Stimulated activated CD8-positive, alpha-beta memory T cell treated with anti-CD3 and anti-CD28 coated beads, Interleukin-15, amount 100 ng/mL, for 1 hour (primary cell): ENCODE measurements around the gene ALKBH7.
"Not testable (repeated sequence)": the region's sequence is repeated elsewhere in the genome, so short reads cannot be mapped to it uniquely, and the experiment has no call there.

Experiments
- DNase-seq: peaks from one replicate; pipeline ENCODE4 v3.0.0-alpha.2; 2020; ENCODE audit warnings: low read depth

The ALKBH7 gene

DNA sequence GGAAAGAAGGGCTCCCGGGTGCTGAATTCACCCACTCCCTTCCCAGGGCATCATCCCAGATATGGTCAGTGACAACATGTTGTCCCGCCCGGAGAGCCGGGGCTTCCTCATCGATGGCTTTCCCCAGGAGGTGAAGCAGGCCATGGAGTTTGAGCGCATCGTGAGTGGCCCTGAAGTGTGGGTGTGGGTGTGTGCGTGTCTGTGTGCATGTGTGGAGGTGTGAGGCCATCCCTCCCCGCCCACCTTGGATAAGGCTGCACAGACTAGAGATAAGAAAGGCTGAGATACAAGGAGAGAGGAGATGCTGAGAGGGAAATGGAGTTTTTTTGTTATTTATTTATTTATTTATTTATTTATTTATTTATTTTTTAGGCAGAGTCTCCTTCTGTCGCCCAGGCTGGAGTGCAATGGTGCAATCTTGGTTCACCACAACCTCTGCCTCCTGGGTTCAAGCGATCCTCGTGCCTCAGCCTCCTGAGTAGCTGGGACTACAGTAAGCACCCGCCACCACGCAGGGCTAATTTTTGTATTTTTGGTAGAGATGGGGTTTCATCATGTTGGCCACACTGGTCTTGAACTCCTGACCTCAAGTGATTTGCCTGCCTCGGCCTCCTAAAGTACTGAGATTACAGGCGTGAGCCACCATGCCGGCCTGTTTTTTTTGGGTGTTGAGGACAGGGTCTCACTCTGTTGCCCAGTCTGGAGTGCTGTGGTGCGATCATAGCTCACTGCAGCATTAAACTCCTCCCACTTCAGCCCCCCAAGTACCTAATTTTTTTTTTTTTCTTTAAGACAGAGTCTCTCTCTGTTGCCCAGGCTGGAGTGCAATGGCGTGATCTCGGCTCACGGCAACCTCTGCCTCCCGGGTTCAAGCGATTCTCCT is 27.7 kb downstream of the ALKBH7 start:
- DNase-seq: not testable (repeated sequence)

DNA sequence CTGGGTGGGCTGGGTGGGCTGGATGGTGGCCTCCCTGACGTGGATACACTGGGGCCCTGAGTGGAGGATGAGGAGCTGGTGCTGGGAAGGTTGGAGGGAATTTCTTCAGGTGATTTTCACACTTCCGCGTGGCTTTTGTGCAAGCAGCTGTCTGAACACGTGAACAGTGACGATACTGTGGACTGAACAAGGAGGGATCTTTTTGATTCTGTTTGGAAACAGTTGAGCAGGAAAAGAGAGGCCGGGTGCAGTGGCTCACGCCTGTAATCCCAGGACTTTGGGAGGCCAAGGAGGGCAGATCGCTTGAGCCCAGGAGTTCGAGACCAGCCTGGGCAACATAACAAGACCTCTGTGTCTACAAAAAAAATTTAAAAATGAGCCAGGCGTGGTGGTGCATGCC is 29.5 kb downstream of the ALKBH7 start:
- no peak for DNase-seq

DNA sequence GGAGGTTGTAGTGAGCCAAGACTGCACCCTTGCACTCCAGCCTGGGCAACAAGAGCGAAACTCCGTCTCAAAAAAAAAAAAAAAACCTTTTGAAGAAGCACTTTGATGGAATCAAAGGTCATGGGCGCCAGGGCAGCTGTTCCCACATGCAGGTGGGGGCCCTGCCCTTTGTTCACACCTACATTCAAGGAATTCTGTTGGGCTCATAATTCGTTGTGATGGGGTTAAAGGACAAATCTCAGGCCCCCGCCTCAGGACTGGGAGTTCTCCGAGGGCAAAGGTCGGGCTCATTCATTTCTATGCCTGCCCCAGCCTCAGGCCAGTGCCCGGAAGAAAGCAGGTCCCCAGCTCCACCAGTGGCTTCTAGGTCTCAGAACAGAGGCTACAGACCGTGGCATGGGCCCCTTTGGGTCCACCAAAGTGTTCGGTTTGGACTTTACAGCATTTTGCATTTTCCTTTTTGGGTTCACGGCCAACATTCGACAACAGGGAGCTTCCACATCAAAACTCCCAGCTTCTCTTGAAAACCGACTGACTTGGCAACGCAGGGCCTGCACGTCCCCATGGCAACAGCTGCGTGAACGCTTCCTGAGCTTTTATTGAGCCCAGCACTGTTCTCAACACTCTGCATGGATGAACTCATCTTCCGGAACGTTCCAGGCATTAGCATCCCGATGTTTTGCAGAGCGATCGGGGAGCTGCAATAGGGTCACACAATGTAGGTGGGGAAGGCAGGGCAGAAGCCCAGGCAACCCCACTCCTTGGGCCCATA is 30.4 kb downstream of the ALKBH7 start:
- DNase-seq: no peak

DNA sequence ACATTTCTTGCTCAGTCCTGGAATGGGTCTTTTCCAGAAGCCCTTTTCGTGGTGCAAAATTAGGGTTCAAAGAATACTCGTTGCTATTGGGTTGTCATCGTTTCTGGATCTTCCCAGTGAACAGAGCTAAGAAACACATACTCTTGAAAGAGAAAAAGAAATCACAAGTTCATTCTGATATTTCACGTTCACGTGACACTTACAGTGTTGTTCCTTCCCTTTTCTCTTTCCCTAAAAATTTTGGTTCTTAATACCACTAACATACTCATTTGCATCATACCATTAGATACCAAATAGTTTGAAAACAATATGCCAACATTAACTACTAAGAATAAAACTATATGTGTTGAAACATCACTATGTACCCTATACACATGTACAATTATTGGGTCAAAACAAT is 33.8 kb downstream of the ALKBH7 start:
- no peak for DNase-seq

DNA sequence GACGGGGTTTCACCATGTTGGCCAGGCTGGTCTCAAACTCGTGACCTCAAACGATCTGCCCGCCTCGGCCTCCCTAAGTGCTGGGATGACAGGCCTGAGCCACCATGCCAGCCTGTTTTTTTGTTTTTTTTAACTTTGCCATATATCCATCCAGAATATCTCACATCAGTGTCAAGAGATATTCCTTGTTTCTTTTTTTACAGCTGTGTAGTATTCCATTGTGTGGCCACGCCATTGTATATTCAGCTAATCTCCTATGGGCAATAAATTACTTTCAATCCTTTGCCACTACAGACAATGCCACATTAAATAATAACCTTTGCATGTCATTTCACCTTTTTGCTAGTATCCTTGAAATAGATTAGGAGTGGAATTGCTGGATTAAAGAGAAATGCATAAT is 36.8 kb downstream of the ALKBH7 start:
- DNase-seq: no peak

DNA sequence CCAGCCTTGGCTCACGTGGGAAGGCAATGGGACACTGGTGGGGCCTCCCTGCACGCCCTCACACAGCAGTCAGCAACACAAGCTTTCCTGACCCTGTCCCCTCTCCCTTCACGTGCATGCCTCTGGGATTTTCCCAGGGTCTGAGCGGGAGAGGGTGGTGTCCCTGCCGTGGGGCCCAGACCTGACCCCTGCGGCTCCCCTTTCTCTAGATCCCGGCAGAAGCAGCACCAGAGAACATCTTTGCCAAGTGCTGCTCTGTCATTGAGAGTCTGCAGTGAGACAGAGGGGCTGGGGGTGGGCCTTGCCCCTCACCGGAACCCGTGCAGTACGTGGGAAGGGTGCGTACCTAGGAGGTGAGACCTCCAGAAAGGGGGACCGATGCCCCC is 39.5 kb downstream of the ALKBH7 start:
- no peak for DNase-seq

DNA sequence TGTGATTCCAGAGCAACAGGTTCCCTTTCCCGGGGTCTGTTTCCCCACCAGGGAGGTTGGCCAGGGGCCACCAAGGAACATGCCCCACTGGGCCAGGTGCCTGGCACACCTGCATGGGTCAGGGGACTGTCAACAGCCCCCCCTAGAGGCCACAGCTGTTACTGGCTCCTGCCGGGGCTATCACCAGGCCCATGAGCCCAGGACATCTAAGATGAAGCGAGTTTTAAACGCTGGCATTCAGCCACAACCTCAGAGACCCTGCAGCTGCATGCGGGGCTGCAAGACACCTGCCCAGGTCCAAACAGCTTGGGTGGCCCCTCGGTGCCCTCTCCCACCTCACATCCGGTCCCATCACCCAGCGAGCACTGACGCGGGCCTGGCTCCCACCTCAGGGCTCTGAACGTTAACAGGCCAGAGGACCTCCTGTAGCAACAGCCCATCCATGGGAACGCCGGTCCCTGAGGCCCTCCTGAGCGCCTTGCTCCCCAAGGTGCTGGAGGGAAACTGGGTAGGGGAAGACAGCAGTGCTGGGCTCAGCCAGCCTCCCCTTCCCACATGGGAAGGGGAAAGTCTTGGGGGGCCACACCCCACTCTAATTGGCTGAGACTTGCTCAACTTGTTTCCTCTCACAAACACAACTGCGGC is 40.0 kb downstream of the ALKBH7 start:
- peak; percentile 34 for DNase-seq

DNA sequence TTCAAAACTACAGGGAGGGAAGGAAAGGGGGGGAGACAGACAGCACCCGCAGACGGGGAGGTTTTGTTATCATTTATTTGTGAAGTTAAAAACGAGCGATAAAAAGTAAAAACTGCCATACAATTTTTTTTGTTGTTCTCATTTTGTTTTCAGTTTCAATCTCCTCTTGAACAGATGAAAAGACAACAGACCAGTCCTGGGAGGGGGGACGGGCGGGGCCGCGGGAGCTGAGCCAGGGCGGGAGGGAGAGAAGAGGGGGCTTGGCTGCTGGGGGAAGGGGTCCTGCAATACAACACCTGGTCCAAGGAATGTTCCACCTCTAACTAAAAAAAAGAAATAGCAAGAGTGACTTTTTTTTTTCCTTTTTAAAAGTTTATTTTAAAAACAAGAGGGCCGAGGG is 40.7 kb downstream of the ALKBH7 start:
- DNase-seq: no peak

DNA sequence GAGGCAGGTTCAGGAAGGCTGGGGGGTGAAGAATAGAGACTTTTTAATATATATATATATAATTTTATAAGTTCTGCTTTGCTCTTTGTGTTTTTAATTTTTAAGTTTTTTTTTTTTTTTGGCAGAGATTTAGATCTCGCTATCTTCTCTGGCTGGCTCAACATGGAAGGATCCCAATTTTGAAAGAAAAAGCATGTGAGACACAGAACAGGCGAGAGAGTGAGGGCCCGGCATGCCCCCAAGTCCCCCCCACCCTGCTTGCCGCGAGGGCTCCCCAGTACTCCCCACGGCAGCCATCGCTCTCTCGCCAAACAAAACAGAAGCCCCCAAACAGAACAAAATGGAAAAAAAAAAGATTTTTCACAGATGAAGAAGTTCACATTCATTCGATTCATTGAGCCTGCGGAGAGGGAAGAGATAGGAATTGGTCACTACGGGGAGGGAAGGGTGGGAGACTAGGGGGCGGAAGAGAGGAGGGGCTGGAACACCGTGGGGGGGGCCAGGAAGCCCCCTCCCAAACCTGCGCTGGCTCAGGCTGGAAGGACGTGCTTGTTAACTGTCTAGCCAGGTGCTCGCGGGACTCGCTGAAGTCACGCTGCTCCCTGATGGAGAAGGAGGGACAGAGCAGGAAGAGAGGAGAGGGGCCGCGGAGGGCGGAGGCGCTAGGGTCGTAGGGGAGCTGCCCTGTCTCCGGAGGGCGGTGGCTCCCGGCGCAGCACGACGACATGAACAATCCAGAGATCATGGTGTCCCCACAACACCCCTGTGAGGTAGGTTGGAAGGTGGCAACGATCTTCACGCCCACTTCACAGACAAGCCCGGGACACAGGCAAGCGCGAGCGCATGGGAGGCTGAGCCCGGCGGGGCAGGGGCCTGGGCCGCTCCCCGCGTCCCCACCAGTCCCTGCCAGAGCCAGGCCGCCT is 41.4 kb downstream of the ALKBH7 start:
- DNase-seq: no peak

DNA sequence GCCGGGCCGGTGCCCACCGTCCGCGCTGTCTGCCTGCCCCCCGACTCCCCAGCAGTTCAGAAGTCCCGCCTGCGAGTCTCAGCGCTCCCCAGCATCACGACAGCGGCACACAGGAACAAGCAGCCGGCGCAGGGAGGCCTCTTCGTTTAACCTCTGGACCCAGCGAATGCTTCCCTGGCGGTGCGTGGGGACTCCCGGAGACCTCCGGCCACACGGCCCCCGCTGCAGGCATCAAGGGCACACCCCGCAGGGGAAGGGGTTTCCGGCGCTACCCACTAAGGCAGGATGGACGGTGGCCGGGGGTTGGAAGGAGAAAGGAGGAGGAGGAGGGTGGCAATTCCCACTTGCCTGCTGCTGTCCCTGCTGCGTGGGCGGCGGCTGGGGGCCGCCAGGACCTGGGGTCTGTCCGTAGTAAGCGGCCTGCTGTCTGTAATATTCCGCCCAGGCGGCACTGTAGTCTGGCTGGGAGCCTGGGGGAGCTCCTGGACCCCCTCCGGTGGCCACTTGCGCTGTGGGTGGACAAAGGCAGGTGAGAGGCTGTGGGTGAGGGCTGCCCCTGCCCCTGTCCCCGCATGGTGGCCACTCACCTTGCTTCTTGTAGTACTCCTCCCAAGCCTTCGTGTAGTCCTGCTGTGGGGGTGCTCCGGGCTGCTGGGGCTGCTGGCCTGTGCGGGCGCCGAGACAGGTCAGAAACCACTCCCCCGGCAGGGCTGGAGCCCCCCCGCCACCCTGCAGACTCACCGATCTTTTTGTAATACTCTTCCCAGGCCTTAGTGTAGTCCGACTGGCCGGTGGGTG is 42.4 kb downstream of the ALKBH7 start:
- no peak for DNase-seq

DNA sequence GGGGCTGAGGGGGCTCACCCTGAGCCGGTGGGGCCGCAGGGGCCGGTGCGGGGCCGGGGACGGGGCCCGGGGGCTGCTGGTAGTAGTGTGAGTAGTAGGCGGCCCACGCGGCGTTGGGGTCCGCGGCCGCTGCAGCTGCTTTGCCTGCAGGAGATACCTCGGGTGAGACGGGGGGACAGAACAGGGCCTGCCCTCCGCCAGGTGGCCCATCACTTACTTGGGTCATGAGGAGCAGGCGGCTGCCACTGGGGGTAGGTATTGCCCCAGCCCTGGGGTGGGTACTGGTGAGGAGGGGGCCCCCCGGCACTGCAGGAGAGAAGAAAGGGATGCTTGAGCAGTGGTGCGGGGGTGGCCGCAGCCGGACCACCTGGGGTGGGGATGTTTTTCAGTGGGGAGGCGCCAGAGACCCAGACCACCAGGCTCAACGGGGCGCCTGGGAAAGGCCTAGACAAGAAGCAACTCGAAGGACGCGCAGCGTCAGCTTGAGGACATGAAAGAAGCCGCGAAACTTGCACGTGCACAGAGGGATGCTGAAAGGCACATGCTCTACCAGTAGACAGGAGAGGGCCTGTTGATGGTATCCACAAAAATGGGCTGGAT is 43.1 kb downstream of the ALKBH7 start:
- DNase-seq: no peak

DNA sequence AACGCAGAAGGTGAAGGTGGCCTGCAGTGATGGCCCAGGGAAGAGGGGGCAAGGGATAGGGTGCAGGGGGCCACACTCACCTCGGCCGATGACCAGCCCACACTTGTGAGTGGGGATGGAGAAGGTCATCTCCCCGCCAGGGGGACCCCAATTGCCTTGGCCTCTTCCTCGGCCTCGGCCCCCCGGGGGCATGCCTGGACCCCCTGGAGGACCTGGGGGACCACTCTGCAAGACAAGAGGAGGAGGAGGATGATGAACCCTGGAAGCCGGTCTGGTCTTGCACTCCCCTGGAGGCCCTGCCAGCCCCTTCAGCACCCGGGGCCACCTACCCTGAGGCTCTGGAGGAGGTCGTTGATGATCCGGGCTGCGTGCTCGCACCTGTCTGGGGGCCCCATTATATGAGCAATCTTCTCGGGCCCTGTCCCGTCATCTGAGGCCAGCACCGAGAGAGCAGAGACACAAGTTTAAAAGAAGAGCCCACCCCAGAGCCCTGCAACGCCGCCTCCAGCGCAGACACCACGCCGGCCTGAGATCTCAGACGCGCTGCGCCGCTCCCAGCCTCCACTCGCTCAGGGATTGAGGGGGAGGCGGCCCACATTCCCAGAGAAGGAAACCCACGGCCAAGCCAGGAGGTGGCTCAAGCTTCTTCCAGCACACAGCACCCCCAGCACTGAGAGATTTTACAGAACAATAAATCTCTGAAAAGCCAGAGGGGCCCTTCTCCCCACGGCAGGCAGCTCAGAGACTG is 44.2 kb downstream of the ALKBH7 start:
- DNase-seq: no peak

DNA sequence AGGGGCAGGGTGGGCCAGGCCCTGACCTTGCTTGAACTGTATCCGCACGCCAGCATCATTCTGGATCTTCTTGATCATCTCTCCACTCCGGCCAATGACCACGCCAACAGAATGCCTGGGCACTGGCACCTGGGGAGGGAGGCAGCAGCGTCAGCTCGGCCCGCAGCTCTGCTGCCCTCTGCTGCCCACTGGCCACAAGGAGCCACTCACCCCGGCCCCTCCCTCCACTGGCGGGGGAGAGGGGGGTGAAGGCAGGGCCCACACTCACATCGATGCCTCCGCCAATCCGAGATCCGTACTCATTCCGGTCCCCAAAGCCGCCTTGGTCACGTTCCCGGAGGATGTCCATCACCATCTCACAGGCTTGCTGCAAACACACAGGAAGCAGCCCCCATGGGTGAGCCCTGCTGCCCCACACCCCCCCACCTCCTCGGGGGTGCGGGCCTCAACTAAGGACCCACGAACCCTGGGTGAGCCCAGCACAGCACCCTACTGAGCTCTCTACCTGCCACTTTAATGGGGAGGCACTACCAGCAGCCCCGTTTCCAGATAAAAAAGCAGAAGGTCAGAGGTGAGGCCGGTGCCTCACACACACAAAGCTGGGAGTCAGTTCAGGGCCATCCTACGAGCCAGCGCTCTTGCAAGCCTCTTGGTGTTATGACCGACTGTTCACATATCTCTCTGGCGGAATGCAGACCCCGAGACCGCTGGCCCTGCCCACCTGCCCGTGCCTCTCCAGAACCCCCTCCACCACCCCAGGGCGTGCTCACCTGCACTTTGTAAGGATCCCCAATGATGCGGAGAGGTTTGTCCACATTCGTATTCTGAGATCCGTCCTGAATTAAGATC is 45.3 kb downstream of the ALKBH7 start:
- no peak for DNase-seq

DNA sequence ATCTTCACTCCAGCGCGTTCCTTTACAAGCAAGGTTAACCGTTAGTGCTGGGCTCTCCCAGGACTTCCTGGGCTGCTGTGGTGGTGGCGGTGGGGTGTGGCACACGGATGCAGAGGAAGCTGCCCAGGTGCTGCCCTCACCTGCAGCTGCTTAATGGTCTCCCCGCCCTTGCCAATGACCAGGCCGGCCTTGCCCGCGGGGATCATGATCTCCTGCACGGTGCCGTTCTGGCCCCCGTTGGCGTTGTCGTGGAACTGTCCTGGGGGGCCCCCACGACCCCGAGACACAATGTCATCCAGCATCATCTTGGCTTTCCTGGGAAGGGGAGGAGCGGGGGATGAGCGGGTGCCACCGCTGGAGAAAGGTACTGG is 46.0 kb downstream of the ALKBH7 start:
- DNase-seq: no peak

DNA sequence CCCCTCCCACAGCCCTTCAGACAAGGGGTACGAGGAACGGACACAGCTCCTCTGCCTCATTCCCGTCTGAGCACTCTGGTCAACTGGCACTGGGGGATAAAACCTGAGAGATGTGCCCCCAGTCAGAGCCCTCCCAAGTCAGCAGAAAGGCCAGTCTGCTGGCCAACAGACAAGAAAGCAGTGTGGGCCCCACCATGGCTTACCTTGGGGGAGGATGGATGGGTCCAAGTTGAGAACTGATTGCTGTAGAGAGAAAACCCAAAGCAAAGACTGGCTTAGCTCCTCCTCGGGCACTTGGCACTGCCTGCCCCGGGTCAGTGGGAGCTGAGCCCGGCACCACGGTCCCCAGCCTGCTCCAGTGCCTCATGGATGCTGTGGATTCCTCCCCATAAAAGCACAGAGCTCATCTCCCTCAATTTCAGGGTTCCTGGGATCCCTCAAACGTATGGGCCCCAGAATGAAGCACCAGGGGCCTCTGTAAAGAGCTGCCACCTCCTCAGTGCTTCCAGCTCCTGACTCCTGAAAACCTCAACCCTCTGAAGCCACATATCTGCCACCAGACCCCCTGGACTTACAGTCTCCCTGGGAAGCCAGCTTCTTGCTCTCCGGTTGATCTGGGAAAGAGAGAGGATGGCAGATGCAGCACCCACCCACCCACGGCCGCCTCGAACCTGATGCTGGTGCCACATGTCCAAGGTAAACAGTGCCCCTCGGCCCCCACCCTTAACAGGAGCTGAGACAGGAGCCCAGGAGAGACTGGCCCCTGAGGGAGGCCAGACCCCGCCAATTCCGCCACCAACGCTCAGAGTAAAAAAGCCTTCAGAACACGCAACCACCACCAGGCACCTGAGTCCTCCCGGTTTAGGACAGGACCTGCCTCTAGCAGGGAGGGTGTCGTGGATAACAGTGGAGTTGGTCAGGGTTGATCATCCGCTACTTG is 48.8 kb downstream of the ALKBH7 start:
- no peak for DNase-seq

DNA sequence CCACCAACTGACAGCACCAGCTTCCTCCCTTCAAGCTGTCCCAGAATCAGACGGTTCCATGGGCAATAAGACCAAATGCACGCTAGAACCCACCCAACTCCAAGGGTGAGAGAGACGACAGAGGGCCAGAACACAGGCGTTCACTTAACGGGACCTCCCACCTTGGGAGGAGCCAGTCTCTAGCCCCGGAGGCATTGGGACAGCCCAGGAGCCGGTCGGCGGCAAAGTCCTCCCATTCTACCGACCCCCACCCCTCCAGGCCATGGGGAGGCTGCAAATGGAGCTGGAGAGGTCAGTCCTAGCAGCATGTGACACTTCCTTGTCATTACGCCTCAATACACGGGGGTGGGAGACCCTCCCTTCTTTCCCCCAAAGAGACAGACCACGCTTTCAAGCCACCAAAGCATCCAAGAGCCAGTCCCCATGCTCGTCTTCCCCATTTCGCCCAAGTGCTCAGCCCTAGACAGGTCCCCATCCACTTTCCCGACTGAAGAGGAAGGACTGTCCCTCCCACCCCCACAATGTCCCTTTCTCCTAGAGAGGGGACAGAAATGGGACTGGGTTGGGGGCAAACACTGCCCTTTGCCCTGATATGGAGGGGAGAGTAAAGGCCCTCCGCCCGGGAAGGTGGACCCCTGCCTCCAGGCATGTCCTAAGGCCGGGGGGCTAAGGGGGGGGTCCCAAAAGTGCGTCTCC is 51.1 kb downstream of the ALKBH7 start:
- no peak for DNase-seq
